Stomach (tissue), 4 donors: ENCODE data around the gene FRAS1.

Experiments used
- EP300 ChIP-seq: sonication (generic); formaldehyde crosslinking; IDR thresholded peaks from one replicate; pipeline ENCODE4 v1.6.1; 2017; ENCODE audit warnings: antibody characterized with exemption
- POLR2AphosphoS5 ChIP-seq, 3 donors: sonication (generic); formaldehyde crosslinking; IDR thresholded peaks; one replicate each; pipeline ENCODE4 v1.6.1; 2016; ENCODE audit warnings: antibody characterized with exemption in 3 of 3

GRCh38 chr4:78570117-78570516 lies 513.0 kb downstream of the FRAS1 start:
- no peak for TF ChIP-seq POLR2AphosphoS5 (IDR thresholded peaks at IDR 0.05)
- no peak for TF ChIP-seq EP300
